G401 (cell line): ENCODE results near the gene TUBGCP5. TPM values are rescaled to one million over a fixed set of nuclear protein-coding genes. Genes with fewer than 3 reads are reported as not detected.
A peak's percentile ranks its signal among the peaks of the same experiment; 100 is the strongest.

Experiments used
- DNase-seq: peaks from one replicate; pipeline ENCODE4 v3.0.0-alpha.2; 2015; ENCODE audit warnings: low spot score
- in situ Hi-C: cut with HindIII; loops from 2 replicates; pipeline ENCODE4 v1.10.0; 2016; ENCODE audit warnings: low sequenced_read_pairs, mixed read lengths
- total RNA-seq: library from RNA; depleted of rRNA; stranded (reverse); fragments of >200 nt; shearing (Covaris generic); gene quantifications from 2 replicates; pipeline ENCODE4 v1.2.3, GENCODE V29; 2014

The TUBGCP5 gene
- total RNA-seq, 1 experiment from 2014 or later, result 26.3 TPM

DNA sequence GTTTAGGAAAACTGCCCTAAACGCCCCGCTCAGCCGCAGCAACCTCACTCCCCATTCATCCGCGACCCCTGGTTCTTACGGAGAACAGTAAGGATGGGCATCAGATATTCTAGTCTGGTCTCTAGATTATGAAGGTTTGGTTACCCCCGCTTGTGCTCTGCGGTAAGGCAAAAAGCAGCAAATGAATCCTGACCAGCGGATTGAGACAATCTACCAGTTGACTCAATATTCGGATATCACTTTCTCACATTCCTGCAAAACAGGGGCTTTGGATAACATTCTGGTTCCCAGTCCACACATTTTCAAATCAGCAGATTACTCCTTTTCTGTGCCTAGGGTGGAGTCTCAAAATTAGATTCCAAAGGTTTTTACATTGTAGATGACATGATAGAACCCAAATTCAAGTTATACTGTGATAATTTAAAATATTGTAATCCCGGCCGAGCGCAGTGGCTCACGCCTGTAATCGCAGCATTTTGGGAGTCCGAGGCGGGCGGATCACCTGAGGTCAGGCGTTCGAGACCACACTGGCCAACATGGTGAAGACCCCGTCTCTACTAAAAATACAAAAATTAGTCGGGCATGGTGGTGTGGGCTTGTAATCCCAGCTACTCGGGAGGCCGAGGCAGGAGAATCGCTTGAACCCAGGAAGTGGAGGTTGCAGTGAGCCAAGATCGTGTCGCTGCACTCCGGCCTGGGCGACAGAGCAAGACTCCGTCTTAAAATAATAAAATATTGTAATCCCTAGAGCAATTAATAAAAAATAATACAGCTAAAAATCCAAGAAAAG is 58.1 kb downstream of the TUBGCP5 start:
- in situ Hi-C loops, result no loop called here
- no peak for DNase-seq

DNA sequence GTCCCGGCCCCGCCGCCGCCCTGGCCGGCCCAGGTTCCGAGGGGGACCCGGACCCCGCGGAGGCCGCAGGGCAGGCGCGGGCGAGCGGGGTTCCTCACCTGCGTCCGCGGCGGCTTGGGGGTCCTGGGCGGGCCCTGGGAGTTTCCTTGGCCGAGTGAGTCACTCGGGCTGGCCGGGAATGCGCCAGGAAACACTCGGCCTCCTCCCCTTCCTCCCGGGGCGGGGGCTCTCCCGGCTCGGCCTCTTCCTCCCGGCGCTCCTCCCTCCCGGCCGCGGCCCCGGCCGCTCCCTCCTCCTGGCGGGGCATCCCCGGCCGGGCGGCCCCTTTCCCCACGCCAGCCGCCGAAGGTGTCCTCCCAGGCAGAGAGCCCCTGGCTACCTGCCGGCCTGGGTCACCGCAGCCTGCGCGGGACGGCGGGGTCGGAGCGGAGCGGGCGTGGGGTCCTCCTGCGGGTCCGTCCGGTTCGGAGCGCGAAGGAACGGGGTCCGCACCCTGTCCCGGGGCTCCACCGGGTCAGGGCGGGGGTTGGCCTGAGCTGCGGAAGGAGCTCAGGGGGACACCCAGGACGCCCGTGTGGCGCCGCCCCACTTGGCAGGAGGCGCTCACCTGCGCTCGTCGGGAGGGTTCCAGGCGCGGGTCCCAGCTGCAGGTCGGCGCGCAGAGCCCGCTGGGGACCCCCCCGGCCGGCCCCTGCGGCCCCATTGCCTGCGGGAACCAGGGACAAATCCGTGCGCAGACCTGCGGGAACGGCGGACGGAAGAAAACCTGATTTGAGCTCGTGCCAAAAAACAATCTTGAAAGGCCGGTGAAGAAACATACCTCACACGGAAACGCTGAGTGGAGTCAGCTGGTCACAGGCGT is 58.9 kb downstream of the TUBGCP5 start, which contains the start of gene CYFIP1:
Gene CYFIP1 (minus strand): TSS at position 180 of the 862 bp plus-strand sequence. CDS start 33,083 bp downstream, outside the sequence.
- DNase-seq, result peak; percentile 58
- in situ Hi-C loops, result no loop called here

DNA sequence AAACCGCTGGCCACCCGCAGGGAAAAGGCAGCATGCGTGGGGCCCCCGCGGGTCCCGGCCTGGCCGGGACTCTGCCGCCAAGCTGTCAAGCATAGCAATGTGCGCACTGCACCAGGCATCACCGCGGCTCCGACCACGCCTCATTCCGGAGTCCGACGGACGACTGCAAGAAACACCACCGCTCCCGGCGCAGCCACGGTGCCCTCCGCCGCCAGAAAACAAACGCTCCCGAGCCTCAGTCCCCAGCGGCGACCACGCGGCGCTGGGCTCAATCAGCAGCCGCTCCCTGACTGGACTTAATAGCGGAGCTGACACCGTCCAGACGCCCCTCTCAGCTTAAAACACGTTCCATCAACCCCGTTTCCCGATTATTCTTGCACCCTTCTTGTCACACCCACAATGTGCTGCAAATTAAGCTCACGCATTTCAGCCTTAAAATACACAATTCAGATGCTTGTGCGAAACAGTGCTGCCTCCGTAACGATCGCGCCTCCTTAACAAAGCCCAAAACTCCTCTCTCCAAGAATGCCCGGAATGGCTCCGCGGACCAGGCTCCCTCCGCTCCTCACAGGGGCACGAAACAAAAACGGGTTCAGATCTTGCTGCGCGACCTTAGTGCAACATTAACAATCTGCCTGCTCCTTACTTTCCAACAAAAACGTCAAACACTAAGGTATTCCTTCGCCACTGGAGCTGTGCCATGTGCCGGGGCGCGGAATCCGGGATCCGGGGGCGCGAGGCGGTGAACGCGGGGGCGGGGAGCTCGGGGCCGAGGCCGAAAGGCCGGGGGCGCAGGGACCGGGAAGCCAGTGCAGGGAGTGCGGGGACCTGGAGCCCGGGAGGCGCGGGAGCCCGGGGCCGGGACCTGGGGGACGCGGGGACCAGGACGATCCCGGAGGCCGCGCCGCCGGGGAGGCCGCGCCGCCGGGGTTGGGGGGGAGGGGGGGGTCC is 59.9 kb downstream of the TUBGCP5 start:
- peak; percentile 42 for DNase-seq
- in situ Hi-C loops, result no loop called here

DNA sequence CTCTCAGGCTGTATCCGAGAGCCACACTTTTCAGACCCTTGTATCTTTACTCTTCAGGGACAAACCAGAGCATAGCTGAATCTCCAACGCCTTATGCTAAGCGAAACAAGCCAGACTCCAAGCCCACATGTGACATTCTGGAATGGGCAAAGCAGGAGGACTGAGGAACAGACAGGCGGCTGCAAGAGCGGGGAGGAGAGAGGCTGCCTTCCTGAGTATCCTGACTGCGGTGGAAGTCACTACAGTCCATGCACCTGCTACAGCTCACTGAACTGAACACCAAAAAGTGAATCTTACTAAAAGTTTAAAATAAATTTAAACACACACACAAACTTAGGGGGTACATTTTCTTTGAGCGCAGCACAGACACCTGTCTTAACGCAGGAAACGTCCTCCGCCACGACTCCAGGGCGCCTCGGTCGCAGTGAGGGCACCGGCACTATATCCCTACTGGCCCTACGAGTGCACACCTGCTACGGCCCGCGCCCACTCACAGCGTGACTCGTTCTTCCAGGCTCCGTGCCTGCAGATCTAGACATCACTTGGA is 60.6 kb downstream of the TUBGCP5 start:
- in situ Hi-C loops, result no loop called here
- DNase-seq, result peak; percentile 45

GRCh38 chr15:22974745-22975144 is 64.6 kb downstream of the TUBGCP5 start:
- in situ Hi-C loops, result no loop called here
- no peak for DNase-seq

GRCh38 chr15:22973987-22974386 is 65.4 kb downstream of the TUBGCP5 start:
- in situ Hi-C loops, result no loop called here
- no peak for DNase-seq

DNA sequence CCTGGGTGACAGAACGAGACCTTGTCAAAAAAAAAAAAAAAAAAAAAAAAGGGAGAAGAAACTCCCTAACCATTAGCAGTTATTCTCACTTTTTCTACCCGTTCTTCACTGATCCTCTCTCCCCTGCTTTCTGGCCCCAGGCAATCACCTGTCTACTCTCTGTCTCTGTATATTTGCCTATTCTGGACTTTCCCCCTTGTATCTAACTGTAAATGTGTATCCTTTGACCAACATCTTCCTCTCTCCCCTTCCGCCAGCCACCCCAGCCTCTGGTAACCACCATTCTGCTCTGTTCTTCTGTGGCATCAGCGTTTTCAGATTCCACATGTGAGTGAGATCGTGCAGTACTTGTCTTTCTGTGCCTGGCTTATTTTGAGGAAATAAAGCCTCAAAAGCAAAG is 66.1 kb downstream of the TUBGCP5 start:
- in situ Hi-C loops, result no loop called here

DNA sequence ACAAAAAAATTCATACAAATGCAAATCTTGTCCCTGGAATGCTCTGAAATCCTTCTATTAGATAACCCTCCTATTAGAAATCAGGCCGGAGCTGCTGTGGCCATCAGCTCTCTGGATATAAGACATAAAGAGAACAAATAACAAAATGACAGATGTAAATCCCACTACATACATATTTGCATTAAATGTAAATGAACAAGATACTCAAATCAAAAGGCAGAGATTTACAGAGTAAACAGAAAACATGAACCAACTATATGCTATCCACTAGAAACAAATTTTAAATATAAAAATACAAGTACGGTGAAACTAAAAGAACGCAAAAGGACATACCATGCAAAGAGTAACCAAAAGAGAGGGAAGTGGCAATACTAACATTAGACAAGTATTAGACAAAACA is 69.9 kb downstream of the TUBGCP5 start:
- DNase-seq, result no peak
- in situ Hi-C loops, result no loop called here

More for the DNA sequence above, 66.1 kb downstream of the TUBGCP5 start:
- no peak for DNase-seq

DNA sequence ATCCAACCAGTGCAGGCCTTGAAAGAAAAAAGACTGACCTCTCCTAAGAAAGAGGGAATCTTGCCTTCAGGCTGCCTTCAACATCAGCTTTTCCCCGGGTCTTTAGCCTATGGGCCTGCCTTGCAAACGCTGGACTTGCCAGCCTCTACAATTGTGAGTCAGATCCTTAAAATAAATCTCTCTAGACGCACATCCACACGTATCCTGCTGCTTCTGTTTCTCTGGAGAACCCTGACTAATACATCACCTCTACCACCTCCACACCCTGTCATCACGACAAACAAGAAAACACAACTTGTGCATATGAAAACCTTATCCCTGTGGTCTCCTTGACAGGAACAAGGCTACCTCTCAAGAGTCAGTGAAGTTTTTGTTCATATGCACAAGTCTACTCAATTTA is 71.0 kb downstream of the TUBGCP5 start:
- in situ Hi-C loops, result no loop called here

GRCh38 chr15:22967084-22967770 is 72.1 kb downstream of the TUBGCP5 start:
- DNase-seq, result no peak
- in situ Hi-C loops, result no loop called here

More for the DNA sequence above, 71.0 kb downstream of the TUBGCP5 start:
- no peak for DNase-seq

DNA sequence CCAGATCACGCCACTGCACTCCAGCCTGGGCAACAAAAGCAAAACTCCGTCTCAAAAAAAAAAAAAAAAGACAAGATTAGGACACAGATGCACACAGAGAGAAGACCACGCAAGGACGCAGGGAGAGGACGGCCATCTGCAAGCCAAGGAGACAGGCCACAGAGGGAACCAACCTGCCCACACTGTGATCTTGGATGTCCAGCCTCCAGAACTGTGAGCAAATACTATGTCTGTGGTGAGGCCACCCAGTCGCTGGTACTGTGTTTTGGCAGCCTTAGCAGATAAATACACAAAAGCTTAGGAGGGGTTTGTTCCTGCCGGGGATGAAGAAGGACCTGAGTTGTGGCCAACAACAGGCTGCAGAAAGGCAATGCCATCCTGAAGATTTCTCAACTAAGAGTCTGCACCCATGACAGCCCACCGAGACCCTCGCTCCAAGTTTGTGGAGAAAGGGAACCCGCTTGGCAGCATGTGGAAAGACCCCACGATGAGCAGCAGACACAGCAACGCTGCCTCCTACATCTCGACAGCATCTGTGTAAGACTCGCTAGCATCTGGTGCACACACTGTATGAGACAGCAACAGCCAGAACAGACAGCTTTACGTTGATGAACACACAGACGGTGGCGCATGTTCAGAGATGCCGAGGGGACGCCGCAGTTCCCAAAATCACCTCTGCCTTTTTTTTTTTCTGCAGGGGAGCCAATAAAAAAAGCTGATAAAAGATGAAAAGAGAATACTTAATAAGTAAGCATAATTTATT is 72.9 kb downstream of the TUBGCP5 start:
- in situ Hi-C loops, result no loop called here
- DNase-seq, result no peak

GRCh38 chr15:22963641-22964040 is 75.7 kb downstream of the TUBGCP5 start:
- DNase-seq, result no peak
- in situ Hi-C loops, result no loop called here

DNA sequence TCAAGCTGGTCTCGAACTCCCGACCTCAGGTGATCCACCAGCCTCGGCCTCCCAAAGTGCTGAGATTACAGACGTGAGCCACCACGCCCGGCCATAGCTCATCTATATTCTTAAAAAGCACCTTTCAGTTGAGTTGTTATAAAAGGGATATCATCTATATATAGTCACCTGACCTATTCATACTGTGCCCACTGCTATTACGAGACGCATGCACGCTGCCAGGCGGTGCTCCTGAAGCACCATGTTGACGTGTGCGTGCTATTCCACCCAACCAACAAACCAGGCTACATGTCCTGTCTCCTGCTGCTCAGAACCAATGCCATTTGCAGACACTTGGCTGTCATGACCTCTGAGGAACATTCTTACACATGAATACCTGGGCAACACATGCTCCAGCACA is 76.8 kb downstream of the TUBGCP5 start:
- in situ Hi-C loops, result no loop called here
- DNase-seq, result no peak

DNA sequence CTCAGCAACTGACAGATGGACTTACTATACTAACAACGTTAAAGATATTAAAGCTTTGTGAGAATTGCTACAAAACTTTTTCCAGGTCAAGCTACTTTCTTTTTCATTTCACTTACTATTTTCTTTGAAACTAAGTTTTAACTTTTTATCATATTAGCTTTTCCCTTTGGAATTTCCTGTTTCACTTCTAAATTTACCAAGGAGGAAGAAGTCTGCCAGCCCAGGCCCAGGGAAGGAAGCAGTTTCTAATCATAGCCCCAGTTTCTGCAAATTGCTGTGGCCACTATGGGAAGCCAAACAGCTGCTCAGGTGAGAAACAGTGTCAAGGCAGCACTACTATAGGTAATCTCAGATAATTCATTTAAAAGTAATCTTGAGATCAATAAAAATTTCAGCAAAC is 77.6 kb downstream of the TUBGCP5 start:
- in situ Hi-C loops, result no loop called here
- no peak for DNase-seq

DNA sequence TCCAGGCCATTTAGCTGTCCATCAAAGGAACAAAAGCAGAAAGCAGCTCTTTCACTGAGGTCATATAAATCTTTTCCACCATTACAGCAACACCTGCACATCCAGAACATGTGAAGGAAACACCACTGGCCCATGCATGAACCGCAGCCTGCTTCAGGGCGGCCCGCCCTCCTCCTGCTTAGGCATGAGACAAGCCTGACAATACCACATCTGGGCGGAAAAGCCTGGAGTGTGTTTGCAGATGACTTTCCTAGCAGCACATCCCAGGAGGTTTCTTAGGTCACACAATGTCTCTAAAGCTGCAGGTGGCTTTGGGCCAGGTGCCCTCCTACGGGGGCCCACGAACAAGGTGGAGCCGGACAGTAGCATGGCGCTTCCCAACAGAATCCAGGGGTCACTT is 78.8 kb downstream of the TUBGCP5 start:
- DNase-seq, result no peak
- in situ Hi-C loops, result no loop called here

DNA sequence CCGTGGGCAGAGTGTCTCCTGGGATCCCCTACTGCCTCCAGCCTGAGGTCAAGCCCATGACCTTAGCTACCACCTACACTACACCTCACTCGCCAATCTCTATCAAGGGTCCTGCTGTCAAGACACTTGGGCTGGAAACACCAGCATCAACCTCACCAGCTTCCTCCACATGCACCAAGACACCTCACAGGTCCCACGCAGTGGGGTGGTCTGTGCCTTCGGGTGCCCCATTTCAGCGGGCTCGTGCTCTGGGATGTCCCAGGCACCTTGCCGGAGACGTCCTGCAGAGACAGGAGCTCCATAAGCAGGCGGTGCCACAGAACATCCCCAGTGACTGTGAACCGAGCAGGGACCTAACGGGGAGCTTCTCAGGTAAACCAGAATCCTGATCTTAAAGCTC is 79.2 kb downstream of the TUBGCP5 start:
- in situ Hi-C loops, result no loop called here
- no peak for DNase-seq

- in situ Hi-C loops, result no loop called here
- no peak for DNase-seq
These were observed 79.9 kb downstream of the TUBGCP5 start for GRCh38 chr15:22959321-22960101.
